GM19463 (cell line): ENCODE data around the gene CCDC141.
"Not testable (repeated sequence)": the region's sequence is repeated elsewhere in the genome, so short reads cannot be mapped to it uniquely, and the experiment has no call there.

Experiments used
- ATAC-seq: cut with Tn5 transposase; IDR thresholded peaks from one replicate; pipeline ENCODE4 v1.9.1; 2021; ENCODE audit warnings: mild to moderate bottlenecking, moderate library complexity; ENCODE audit not compliant: unreplicated experiment

Gene CCDC141

DNA sequence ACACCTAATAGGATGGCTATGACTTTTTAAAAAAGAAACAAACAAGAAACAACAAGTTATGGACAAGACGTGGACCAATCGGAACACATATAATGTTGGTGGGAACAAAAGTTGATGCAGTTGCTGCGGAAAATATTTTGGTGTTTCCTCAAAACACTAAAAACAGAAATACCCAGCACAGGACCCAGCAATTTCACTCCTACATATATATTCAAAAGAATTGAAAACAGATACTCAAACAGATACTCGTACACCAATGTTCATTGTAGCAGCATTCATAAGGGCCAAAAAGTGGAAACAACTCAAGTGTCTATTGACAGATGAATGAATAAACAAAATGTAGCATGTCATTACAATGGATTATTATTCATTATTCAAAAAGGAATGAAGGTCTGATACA, 12.1 kb downstream of the CCDC141 start:
- peak; percentile 56 for ATAC-seq

DNA sequence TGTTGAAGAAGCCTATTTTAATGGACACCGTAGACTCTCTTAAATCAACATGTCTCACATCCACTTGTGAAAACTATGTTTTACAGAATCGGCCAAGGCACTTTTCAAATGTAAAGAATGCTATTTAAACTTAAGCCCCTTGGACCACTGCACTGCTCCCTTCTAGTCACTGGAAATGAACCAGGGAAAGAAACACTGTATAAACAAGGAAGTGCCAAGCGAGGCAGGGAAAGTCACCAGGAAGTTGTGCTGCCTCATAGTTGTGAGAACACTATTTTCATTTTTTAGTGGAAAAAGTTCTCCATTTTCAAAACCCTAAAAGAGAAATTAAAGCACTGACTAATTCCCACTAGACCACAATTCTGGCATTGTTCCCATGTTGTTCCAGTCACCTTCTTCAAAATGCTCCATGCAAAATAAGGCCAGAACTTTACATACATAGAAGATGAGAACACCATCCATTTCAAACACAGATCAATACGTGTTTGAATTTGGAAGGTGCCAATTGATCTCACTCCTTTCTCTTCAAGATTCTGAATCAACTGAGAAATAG, 13.5 kb downstream of the CCDC141 start:
- ATAC-seq, result no peak

DNA sequence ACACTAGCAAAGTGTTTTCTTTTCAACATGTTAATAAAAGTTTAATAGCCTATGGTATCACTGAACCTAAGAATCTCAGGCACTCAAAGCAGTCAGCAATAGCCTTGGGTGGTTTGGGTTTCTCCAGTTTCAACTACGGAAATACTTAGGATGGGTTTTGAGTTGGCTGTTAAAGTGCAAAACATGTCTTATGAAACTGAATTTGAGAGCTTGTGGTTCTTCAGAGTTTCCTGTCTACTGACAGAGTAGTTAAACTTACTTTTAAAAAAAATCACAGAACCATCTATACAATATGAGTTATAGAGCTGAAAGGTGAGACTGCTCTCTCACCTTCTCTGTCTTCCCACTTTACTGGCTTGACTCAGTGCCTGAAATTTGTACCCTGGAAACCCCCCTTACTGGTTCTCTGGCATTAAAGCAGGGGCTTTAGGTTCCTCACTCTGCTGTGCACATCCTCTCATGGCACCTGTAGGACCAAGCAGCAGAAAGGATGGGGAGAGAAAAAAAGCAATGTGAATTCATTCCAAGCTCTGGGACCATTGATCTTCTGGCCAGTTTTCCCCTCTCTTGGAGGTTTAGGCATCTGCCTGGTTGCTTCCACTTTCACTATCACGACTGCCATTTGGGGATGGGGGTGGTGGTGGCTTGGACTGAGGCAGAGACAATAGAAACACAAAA, 18.1 kb downstream of the CCDC141 start:
- ATAC-seq, result peak; percentile 90

DNA sequence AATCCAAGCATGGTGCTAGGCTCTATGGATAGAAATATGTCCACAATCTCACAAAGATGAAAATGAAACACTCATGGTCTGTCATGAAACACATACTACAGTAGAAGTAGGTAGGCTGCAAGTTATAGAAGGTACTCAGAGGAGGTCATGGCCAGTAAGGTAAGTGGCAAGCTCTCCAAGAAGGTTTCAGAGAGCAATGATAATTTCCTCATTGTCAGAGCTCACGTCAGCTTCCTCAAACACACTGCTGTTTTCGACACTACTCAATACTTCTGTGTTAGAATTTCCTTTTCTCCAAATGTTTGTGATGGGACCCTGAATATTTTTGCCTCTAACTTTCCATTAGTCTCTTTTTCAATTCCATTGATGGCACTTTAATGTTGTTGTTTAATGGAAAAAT, 25.5 kb downstream of the CCDC141 start:
- no peak for ATAC-seq

DNA sequence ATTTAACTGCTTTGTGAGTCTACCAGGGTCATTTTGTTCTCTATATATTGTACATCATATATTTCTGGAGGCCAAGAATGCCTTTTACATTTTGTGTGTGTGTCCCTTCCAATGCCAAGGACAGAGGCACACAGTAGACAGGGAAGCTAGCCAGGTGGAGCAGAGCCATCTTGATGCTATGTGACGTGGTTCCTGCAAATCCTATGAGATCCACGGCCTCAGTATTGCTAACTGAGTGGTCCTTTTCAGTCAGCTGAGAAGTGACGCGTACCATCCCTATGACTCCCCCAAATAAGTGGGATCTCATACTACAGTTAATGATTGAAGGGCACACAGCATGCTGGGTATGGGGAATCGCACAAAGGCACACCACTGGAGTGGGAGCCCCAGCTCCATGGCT, 27.3 kb downstream of the CCDC141 start:
- ATAC-seq, result no peak

DNA sequence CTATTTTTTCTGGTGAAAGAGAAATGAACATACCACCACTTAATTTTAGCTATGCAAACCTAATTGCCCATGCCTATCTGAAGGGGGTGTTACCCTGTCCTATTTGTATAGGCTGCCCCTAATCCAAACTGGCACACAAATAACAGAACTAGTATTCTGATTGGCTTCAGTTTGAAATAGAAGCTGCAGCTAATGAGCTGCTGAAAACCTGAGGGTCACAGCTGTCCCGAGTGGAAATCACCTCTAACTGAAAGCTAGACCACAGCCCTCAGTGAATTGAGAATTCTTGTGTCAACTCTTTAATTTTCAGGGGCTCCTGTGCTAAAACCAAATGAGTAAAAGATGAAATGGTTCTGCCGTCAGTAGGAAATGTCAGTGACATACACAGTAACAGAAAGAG, 28.7 kb downstream of the CCDC141 start:
- peak; percentile 87 for ATAC-seq

DNA sequence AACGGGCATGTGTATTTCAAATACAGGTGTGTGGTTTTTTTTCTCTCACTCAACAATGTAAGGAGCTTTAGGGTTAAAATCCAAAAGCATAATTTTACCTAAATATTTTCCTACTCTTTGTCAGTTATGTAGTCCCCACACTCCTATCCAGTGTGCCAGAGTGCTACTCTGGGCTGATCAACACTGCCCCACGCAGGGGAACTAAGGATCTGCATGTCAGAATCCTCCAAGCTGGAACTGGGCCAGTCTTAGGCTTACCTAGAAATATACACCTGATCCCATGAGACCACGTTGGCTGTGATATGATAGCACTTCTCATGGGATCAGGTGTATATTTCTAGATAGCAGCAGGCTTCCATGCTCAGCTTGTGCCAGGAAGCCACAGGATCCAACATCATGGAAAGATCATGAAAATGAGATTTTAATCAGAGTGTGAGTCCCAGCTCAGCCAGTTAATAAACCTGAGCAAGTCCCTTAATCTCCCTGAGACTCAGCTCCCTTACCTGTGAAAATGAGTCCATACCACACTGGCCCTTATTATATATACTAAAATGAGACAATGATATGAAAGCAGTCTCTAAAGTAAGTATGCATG, 29.7 kb downstream of the CCDC141 start:
- ATAC-seq, result peak; percentile 50

DNA sequence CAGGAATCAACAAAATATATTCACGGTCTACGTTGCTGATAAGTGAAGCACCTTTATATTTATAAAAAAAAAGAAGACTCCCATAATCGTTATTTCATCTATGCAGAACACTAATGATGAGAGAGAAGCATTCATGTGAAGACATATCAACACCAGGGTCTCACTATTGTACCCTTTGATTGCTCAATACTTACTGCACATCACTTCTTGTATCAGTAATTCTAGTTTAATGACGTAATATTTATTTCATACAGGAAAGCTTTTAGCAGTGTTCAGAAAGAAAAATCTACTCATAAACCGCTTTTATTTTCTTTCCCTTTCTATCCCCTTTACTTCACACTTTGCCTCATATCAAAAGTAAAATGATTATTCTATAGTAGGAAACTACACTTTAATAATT, 30.7 kb downstream of the CCDC141 start:
- no peak for ATAC-seq

DNA sequence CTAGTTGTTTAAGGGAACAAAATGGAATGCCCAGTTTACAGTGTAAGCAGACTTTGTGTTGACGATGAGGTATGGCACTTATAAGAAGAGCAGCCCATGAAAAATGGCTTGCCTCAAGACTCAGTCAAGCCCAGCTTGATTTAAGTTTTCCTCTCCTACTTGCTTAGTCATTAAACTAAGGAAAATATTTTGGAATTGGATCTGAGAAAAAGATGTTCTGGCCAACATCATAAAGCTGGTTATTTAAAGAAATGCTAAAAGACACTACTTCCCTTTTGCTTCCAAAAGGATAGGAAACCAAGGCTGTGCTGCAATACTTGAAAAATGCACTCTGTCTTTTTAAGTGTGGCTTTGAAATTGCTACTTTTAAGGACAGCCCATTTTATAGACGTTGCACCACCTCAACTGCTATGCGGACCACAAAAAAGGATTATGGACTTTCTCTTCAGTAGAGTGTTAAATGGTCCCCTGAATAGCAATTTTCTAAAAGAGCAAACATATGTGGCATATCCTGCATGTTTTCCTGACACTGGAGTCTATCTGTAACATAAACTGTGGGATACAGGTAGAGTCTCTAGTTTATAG, 32.1 kb downstream of the CCDC141 start:
- ATAC-seq, result no peak

DNA sequence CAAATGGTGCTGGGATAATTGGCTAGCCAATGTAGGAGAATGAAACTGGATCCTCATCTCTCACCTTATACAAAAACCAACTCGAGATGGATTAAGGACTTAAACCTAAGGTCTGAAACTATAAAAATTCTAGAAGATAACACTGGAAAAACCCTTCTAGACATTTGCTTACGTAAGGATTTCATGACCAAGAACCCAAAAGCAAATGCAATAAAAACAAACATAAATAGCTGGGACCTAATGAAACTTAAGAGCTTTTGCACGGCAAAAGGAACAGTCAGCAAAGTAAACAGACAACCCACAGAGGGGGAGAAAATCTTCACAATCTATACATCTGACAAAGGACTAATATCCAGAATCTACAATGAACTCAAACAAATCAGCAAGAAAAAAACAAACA, 35.7 kb downstream of the CCDC141 start:
- ATAC-seq, result not testable (repeated sequence)

DNA sequence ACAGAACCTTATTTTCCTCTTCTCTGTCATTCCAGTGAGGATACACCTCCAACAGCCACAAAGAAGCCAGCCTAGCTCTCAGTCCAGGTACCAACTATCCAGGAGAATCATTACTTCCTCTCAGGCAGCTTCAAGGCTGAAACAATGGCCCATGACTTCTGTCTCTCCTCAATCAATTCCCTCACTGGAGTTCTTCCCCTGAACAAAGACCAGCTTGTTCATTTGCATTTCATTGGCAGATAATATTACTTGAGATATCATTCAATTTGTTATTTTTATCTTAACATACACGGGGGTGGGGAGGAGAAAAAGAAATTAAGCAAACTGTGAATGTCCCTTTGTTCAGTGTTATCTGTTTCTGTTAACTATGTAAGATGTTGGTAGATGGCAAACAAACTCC, 44.0 kb downstream of the CCDC141 start:
- no peak for ATAC-seq

DNA sequence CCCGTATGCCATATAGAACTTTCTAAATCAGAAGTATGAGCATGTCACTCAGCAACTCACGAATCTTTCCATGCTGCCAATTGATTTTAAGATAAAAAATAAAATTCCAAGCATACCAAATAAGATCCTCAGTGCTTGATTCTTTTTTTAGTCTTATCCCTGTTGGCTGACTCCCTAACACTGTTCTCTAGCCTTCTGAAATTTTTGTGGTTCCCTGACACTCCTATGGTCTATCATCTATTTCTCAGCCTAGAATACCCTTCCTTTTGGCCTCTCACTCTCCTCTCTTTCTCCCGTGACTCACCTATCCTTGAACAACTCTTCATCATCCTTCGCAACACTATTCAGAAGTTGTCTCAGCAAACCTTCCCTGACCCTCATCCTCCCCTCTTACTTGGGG, 50.5 kb downstream of the CCDC141 start:
- ATAC-seq, result no peak

DNA sequence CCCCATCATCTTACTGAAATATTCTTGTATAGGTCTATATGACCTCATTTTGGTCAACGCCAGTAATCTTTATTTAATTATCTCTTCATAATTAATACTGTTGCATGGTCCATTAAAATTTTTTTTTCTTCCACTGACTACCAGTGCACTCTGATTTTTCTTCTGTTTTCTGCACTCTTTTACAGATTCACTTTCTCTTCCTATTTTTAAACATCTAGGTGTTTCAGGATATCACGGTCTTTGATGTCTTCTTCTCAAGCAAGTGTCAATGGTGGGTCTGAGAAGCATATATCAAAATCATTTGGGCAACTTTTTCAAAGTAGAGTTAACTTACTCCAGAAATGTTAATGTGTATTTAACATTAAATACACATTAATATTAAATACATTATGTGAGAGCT, 51.4 kb downstream of the CCDC141 start:
- ATAC-seq, result peak; percentile 51

DNA sequence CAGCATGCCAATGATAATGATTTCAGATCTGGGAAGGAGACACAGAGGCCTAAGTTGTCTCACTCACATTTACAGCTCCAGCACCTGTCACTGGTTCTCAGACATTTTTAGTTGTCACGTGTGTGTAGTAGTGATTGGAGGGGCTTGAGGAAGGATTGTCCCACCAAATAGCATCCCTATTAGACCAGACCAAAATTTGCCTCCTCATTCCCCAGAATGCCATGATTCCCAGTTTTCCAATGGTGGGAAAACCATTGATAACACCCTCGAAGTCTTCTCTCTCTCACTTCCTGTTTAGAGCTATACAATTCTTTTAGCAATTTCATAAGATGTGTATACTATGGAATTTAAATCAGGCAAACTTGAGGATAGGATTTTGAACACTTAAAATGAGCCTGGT, 52.5 kb downstream of the CCDC141 start:
- ATAC-seq, result no peak

DNA sequence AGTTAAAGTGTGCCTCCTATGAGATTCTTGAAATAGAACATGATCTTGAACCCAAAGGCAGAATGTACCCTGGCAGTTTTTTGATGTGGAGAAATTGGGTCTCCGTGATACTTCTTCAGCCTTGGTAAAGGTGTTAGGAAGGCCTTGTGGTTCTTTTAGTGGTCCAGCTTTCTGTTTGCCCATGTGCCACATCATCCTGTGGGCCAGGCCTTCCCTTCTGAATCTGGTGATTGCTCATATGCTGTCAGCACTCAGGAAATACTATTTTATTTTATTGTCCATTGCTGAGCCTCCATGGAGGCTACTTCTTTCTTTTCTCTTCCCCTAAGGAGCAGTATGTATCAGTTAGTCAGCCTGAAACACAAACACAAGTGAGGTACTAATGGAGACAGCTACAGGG, 52.9 kb downstream of the CCDC141 start:
- ATAC-seq, result no peak

DNA sequence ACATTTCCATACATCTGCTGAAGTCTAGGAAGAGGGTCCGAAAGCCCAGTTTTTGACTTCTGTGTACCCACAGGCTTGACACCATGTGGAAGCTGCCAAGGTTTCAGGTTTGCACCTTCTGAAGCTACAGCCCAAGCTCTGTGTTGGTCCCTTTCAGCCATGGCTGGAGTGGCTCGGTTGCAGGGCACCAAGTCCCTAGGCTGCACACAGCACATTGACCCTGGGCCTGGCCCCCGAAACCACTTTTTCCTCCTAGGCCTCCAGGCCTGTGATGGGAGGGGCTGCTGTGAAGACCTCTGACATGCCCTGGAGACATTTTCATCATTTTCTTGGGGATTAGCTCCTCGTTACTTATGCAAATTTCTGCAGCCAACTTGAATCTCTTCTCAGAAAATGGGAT, 55.7 kb downstream of the CCDC141 start:
- ATAC-seq, result no peak

DNA sequence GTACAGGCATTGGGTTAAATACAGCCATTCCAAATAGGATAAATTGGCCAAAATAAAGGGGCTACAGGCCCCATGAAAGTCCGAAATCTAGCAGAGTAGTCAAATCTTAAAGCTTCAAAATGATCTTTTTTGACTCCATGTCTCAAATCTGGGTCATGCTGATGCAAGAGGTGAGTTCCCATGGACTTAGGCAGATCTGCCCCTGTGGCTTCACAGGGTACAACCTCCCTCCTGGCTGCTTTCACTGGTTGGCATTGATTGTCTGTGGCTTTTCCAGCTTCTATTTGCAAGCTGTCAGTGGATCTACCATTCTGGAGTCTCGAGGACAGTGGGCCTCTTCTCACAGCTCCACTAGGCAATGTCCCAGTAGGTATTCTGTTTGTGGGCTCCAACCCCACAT, 56.1 kb downstream of the CCDC141 start:
- ATAC-seq, result no peak

DNA sequence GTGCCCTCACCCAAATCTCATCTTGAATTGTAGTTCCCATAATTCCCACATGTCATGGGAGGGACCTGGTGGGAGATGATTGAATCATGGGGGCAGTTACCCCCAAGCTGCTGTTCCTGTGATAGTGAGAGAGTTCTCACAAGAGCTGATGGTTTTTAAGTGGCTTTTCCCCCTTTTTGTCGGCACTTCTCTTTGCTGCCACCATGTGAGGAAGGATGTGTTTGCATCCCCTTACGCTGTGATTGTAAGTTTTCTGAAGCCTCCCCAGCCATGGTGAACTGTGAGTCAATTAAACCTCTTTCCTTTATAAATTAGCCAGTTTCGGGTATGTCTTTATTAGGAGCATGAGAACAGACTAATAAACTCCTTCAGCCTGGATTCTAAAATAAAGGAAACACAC, 57.2 kb downstream of the CCDC141 start:
- ATAC-seq, result not testable (repeated sequence)

DNA sequence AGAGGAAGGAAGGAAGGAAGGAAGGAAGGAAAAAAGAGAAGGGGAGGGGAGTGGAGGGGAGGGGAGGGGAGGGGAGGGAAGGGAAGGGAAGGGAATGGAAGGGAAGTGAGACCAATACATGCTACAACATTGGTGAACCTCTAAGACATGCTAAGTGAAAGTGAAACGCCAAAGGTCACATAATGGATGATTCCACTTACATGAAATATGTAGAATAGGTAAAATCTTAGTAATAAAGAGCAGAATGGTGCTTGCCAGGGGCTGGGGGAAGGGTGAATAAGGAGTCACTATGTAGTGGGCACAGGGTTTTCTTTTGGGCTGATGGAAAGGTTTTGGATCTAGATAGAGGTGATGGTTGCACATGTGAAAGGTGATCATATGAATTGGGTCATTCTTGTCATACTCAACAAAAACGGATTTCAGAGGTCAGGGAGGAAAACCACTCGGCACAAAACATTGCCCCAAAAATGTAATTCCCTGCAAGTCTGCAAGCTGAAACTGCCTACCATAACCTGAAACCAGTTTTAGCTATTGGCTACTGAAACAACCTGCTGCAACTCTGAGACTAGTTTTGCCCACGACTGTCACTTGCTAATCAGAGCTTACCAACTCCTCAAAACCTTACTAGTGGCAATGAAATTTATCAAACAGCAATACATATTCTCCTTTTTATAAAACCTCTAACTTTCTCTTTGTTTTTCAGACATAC, 59.2 kb downstream of the CCDC141 start:
- peak; percentile 88 for ATAC-seq

DNA sequence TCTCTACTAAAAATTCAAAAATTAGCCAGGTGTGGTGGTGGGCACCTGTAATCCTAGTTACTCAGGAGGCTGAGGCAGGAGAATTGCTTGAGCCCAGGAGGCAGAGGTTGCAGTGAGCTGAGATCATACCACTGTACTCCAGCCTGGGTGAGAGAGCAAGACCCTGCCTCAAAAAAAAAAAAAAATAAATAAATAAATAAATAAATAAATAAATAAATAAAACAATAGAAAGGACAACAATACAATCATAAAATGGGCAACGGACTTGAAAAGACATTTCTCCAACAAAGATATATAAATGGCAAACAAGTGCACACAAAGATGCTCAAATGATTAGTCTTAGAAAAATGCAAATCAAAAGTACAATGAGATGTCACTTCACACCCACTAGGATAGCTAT, 60.5 kb downstream of the CCDC141 start:
- not testable (repeated sequence) for ATAC-seq

DNA sequence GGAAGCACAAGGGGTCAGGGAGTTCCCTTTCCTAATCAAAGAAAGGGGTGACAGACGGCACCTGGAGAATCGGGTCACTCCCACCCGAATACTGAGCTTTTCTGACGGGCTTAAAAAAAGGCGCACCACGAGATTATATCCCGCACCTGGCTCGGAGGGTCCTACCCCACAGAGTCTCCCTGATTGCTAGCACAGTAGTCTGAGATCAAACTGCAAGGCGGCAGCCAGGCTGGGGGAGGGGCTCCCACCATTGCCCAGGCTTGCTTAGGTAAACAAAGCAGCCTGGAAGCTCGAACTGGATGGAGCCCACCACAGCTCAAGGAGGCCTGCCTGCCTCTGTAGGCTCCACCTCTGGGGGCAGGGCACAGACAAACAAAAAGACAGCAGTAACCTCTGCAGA, 67.3 kb downstream of the CCDC141 start:
- not testable (repeated sequence) for ATAC-seq

DNA sequence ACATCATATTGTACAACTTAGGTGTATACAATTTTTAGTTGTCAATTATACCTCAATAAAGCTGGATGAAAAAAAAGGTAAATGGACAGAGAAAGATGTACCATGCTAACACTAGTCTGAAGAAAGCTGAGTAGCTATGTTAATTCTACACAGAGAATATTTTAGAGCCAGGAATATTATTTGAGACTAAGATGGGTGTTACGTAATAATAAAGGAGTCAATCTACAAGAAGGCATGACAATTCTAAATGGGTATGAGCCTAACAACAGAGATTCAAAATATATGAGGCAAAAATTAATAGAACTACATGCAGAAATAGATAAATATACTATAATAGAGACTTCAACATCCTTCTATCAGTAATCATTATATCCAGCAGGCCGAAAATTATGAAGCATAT, 69.1 kb downstream of the CCDC141 start:
- ATAC-seq, result no peak
